Tibial nerve (tissue), 4 donors: ENCODE results near the gene ZKSCAN5. TPM values are rescaled to one million over a fixed set of nuclear protein-coding genes. Genes with fewer than 3 reads are reported as not detected.
"Not testable (repeated sequence)": the region's sequence is repeated elsewhere in the genome, so short reads cannot be mapped to it uniquely, and the experiment has no call there.

Experiments used
- DNase-seq, 2 donors: peaks; one replicate each; pipeline ENCODE4 v3.0.0-alpha.2; 2019; ENCODE audit warnings: low spot score in 2 of 2
- H3K27ac ChIP-seq, 4 donors: fragments of 200-600 bp; sonication (generic) in 3 of 4; one replicate each; pipeline ENCODE4 v1.5.1; 2017 to 2019; ENCODE audit warnings: mild to moderate bottlenecking in 1 of 4
- H3K27me3 ChIP-seq, 2 donors: fragments of 200-600 bp; sonication (generic) in 1 of 2; one replicate each; pipeline versions ENCODE4 v1.5.1 to v1.6.0; 2017 to 2019
- H3K36me3 ChIP-seq, 3 donors: fragments of 200-600 bp; sonication (generic); one replicate each; pipeline ENCODE4 v1.5.1; 2018 to 2019
- H3K4me1 ChIP-seq, 4 donors: fragments of 200-600 bp; sonication (generic) in 3 of 4; one replicate each; pipeline ENCODE4 v1.5.1; 2017 to 2019
- H3K4me3 ChIP-seq, 4 donors: fragments of 200-600 bp; sonication (generic) in 3 of 4; one replicate each; pipeline ENCODE4 v1.5.1; 2017 to 2019; ENCODE audit warnings: mild to moderate bottlenecking in 1 of 4, moderate library complexity in 1 of 4
- H3K9me3 ChIP-seq, 4 donors: fragments of 200-600 bp; sonication (generic) in 3 of 4; one replicate each; pipeline ENCODE4 v1.5.1; 2017 to 2019
- EP300 ChIP-seq, 2 donors: sonication (generic); formaldehyde crosslinking; IDR thresholded peaks; one replicate each; pipeline ENCODE4 v1.6.1; 2017; ENCODE audit warnings: antibody characterized with exemption in 2 of 2, mild to moderate bottlenecking in 1 of 2
- POLR2A ChIP-seq, 2 donors: fragments of 450-650 bp; IDR thresholded peaks; one replicate each; pipeline ENCODE4 v1.6.1; 2017; ENCODE audit warnings: antibody characterized with exemption in 2 of 2, mild to moderate bottlenecking in 2 of 2, moderate library complexity in 2 of 2
- WGBS, 2 donors: methylation state at CpG; one replicate each; pipeline ENCODE4 v1.1.5; 2018; 5-methylcytosine and 5-hydroxymethylcytosine counted together
- total RNA-seq, 4 donors: library from RNA; depleted of rRNA; stranded (reverse); fragments of >200 nt; gene quantifications; one replicate each; pipeline ENCODE4 v1.1.0, GENCODE V29; 2016
- TF ChIP-seq, protein P1 (sequence below), 5 experiments: fragments of 200-600 bp in 3 of 5; fragments of 450-650 bp in 2 of 5; sonication (generic) in 3 of 5; IDR thresholded peaks; one replicate each; pipeline ENCODE4 v1.5.1; 2016 to 2019; ENCODE audit warnings: antibody characterized with exemption in 5 of 5, mild to moderate bottlenecking in 3 of 5, moderate library complexity in 2 of 5

ZKSCAN5 gene
- total RNA-seq, 4 donors from 2014 or later = 9.0 to 11.7 (median 9.9) TPM

DNA sequence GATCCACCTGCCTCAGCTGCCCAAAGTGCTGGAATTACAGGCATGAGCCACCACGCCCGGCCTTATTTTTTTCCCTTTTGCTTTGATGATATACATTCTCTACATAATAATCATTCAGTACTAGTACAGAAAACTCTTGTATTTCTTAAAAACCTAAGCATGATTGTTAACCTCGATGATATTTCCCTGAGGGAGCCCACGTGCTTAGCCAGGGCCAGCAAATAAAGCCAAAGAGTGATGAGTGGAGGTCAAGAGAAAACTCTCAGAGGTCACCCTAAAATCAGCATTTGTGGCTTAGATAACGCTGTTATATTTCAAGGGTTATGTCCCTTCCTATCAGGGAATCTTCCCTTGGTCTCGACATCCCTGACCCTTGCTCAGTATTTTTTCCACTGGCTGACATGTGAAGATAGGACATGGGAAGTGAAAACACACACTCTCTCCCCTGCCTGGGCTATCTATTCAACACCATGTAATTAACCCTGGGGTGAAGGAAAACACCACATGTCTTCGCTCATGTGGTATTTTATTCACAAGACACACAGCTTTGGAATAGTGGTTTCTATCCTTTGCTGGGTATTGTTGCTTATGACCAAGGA lies 34.9 kb downstream of the ZKSCAN5 start:
- no peaks in the 10 kb centered on the region for H3K27me3 ChIP-seq
- H3K4me3 ChIP-seq = no peak overlapping the region
- TF ChIP-seq POLR2A (IDR thresholded peaks at IDR 0.05) (no peak), EP300 (IDR thresholded peaks at IDR 0.05) (no peak)
- TF ChIP-seq, protein P1, sequence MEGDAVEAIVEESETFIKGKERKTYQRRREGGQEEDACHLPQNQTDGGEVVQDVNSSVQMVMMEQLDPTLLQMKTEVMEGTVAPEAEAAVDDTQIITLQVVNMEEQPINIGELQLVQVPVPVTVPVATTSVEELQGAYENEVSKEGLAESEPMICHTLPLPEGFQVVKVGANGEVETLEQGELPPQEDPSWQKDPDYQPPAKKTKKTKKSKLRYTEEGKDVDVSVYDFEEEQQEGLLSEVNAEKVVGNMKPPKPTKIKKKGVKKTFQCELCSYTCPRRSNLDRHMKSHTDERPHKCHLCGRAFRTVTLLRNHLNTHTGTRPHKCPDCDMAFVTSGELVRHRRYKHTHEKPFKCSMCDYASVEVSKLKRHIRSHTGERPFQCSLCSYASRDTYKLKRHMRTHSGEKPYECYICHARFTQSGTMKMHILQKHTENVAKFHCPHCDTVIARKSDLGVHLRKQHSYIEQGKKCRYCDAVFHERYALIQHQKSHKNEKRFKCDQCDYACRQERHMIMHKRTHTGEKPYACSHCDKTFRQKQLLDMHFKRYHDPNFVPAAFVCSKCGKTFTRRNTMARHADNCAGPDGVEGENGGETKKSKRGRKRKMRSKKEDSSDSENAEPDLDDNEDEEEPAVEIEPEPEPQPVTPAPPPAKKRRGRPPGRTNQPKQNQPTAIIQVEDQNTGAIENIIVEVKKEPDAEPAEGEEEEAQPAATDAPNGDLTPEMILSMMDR (IDR thresholded peaks at IDR 0.05) = no peak
- peaks cover 0 to 65% (median 0%) of the 10 kb centered on the region in 3 donors for H3K36me3 ChIP-seq
- no peak for DNase-seq
- peaks cover 0 to 98% (median 8%) of the 10 kb centered on the region in 4 donors for H3K9me3 ChIP-seq
- 81% methylated on average over 7 of the region's 7 CpGs for WGBS, 2 donors
- no peaks in the 10 kb centered on the region for H3K4me1 ChIP-seq
- H3K27ac ChIP-seq = no peak overlapping the region

DNA sequence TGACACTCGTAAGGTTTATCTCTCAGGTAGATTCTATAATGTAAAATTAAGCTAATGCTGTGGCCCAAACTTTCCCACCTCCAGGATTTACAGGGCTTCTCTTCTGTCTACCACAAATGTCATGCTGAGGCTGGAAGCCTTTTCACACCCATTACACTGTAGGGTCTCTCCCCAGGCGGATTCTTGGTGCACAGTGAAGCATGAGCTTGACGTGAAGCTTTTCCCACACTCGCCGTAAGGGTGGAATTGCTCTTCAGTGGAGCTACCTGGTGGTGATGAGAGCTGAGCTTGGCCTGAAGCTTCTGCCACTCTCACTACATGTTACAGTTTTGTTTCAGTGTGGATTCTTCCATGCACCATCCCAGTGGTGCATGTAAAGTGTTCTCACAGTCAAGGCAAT lies 36.1 kb downstream of the ZKSCAN5 start:
- Histone ChIP-seq H3K4me1 (no peaks in the 10 kb centered on the region), H3K4me3 (no peak overlapping the region), H3K9me3 (peaks cover 0 to 90% (median 8%) of the 10 kb centered on the region in 4 donors), H3K27ac (no peak overlapping the region), H3K36me3 (peaks cover 0 to 62% (median 0%) of the 10 kb centered on the region in 3 donors), H3K27me3 (no peaks in the 10 kb centered on the region)
- 91 to 94% methylated on average over 5 of the region's 5 CpGs for WGBS, 2 donors
- no peak for TF ChIP-seq EP300 (IDR thresholded peaks at IDR 0.05)
- TF ChIP-seq, protein P1 (IDR thresholded peaks at IDR 0.05) = no peak
- TF ChIP-seq POLR2A (IDR thresholded peaks at IDR 0.05) = no peak
- no peak for DNase-seq

DNA sequence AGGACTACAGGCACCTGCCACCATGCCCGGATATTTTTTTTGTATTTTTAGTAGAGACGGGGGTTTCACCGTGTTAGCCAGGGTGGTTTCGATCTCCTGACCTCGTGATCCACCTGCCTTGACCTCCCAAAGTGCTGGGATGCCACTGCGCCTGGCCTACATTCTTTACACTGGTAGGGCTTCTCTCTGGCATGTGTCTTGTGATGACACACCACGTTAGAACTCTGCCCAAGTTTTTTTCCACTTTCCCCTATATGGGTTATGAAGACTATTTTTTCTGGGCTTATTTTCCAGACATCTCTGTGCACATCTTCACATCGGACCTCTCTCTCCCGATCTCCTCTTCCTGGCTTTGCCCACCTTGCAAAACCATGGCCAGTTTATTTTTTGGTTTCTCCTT lies 36.8 kb downstream of the ZKSCAN5 start:
- peaks cover 0 to 64% (median 0%) of the 10 kb centered on the region in 3 donors for H3K36me3 ChIP-seq
- H3K27ac ChIP-seq = no peak overlapping the region
- no peak for DNase-seq
- no peak for TF ChIP-seq EP300 (IDR thresholded peaks at IDR 0.05)
- TF ChIP-seq POLR2A (IDR thresholded peaks at IDR 0.05) = no peak
- TF ChIP-seq, protein P1 (IDR thresholded peaks at IDR 0.05) = no peak
- 88 to 92% methylated on average over 9 of the region's 9 CpGs for WGBS, 2 donors
- no peak overlapping the region for H3K4me3 ChIP-seq
- peaks cover 0 to 89% (median 8%) of the 10 kb centered on the region in 4 donors for H3K9me3 ChIP-seq
- no peaks in the 10 kb centered on the region for H3K4me1 ChIP-seq
- no peaks in the 10 kb centered on the region for H3K27me3 ChIP-seq

DNA sequence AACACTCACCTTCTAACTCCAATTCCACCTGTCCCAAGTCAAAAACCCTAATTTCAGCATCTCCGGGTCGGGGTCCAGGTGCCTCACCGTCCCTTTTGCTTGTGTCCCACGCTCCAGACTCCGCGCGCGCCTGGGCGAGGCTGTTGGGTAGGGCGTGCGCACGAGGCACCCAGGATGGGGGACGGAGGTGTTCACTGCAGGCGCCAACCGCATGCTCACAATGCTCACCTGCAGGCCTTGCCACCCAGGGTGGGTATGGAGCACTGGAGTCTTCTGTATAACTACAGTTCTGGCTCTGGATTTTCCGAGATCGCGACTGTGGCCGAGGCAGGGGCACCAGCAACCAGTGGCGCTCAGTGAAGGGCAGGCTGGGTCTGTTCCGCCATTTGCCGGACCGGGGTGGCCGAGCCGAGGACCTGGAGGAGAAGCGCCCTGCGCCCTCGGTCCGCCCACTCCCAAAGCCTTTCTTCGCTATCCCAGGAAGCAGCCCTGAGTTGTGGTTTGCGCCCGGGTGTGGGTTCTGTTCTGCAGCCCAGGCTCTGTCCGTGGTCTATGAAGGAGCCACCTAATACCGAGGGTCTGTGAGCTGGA lies 38.7 kb downstream of the ZKSCAN5 start:
- no peak overlapping the region for H3K4me3 ChIP-seq
- no peaks in the 10 kb centered on the region for H3K27me3 ChIP-seq
- peaks cover 0 to 87% (median 8%) of the 10 kb centered on the region in 4 donors for H3K9me3 ChIP-seq
- no peak overlapping the region for H3K27ac ChIP-seq
- H3K4me1 ChIP-seq = no peaks in the 10 kb centered on the region
- DNase-seq = no peak
- peaks cover 0 to 74% (median 2%) of the 10 kb centered on the region in 3 donors for H3K36me3 ChIP-seq
- WGBS, 2 donors = 94 to 95% methylated on average over 32 to 34 of the region's 34 CpGs
- TF ChIP-seq, protein P1 (IDR thresholded peaks at IDR 0.05) = no peak
- no peak for TF ChIP-seq EP300 (IDR thresholded peaks at IDR 0.05)
- no peak for TF ChIP-seq POLR2A (IDR thresholded peaks at IDR 0.05)

DNA sequence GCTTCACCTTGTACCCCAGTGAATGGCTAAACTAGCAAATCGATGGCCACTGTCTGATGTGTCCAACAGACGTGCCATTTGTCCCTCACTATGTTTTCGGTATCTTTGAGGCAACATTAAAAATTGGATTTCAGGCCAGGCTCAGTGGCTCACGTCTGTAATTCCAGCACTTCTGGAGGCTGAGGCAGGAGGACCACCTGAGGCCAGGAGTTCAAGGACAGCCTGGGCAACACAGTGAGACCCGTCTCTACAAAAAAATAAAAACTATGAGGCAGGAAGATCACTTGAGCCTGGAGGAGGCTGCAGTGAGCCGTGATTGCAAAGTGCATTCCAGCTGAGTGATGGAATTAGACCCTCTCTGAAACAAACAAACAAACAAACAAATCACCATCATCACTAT lies 39.5 kb downstream of the ZKSCAN5 start:
- H3K4me3 ChIP-seq = no peak overlapping the region
- no peak overlapping the region for H3K27ac ChIP-seq
- no peak for TF ChIP-seq EP300 (IDR thresholded peaks at IDR 0.05)
- no peak for TF ChIP-seq POLR2A (IDR thresholded peaks at IDR 0.05)
- TF ChIP-seq, protein P1 (IDR thresholded peaks at IDR 0.05) = no peak
- no peaks in the 10 kb centered on the region for H3K4me1 ChIP-seq
- WGBS, 2 donors = 94 to 99% methylated on average over 6 of the region's 6 CpGs
- H3K27me3 ChIP-seq = no peaks in the 10 kb centered on the region
- peaks cover 0 to 74% (median 4%) of the 10 kb centered on the region in 3 donors for H3K36me3 ChIP-seq
- DNase-seq = no peak
- H3K9me3 ChIP-seq = peaks cover 0 to 86% (median 8%) of the 10 kb centered on the region in 4 donors

DNA sequence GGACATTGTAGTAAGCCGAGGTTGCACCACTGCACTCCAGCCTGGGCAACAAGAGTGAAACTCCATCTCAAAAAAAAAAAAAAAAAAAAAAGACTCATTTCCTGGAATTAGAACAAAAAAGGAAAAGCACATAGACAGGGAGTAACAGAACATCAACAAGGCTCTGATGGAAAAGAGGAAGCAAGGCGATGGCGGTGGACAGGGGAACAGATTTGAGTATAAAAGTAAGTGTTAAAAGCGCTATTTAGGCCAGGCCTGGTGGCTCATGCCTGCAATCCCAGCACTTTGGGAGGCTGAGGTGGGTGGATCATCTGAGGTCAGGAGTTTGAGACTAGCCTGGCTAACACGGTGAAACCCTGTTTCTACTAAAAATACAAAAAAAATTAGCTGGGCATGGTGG lies 40.8 kb downstream of the ZKSCAN5 start:
- 93 to 96% methylated on average over 5 of the region's 5 CpGs for WGBS, 2 donors
- not testable (repeated sequence) for H3K4me3 ChIP-seq, H3K27me3 ChIP-seq, H3K4me1 ChIP-seq, H3K27ac ChIP-seq, DNase-seq
- Histone ChIP-seq H3K9me3 (peaks cover 0 to 72% (median 8%) of the 10 kb centered on the region in 4 donors), H3K36me3 (peaks cover 0 to 84% (median 4%) of the 10 kb centered on the region in 3 donors)

DNA sequence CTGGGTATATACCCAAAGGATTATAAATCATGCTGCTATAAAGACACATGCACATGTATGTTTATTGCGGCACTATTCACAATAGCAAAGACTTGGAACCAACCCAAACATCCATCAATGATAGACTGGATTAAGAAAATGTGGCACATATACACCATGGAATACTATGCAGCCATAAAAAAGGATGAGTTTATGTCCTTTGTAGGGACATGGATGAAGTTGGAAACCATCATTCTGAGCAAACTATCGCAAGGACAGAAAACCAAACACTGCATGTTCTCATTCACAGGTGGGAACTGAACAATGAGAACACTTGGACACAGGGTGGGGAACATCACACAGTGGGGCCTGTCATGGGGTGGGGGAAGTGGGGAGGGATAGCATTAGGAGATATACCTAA lies 45.1 kb downstream of the ZKSCAN5 start:
- H3K4me1 ChIP-seq = peaks cover 0 to 18% (median 7%) of the 10 kb centered on the region in 4 donors
- not testable (repeated sequence) for H3K27me3 ChIP-seq, H3K27ac ChIP-seq, H3K4me3 ChIP-seq, DNase-seq
- peaks cover 0 to 34% (median 0%) of the 10 kb centered on the region in 4 donors for H3K9me3 ChIP-seq
- WGBS, 2 donors = 91 to 100% methylated on average over 1 to 2 of the region's 2 CpGs
- peaks cover 0 to 56% (median 4%) of the 10 kb centered on the region in 3 donors for H3K36me3 ChIP-seq
